HCT116 (cell line): ENCODE data around the gene ADH1C. TPM values are rescaled to one million over a fixed set of nuclear protein-coding genes. Genes with fewer than 3 reads are reported as not detected.

Experiments
- ATAC-seq: fragments of 200-7000 bp; cut with Tn5 transposase; 2 replicates; pipeline ENCODE4 v1.9.1; 2020; ENCODE audit warnings: mild to moderate bottlenecking, moderate library complexity
- BruUV-seq: library from RNA; stranded (reverse); fragments of 400-500 nt; replicated peaks from 2 replicates; lab custom pipeline; 2021; lab: Mats Ljungman, UMichigan
- CTCF ChIA-PET: fragments of 300-600 bp; sonication (Branson Sonifier 250); formaldehyde crosslinking; loops from one replicate; lab custom pipeline; 2021; ENCODE audit warnings: antibody characterized with exemption; lab: Charles Lee
- POLR2A ChIA-PET: fragments of 300-600, 350-600 bp; sonication (Branson Sonifier 250); formaldehyde crosslinking; loops from one replicate; lab custom pipeline; 2021; ENCODE audit warnings: antibody characterized with exemption; lab: Charles Lee
- RAD21 ChIA-PET, 2 experiments: fragments of 300-600 bp; sonication (Branson Sonifier 250); formaldehyde crosslinking; loops; one replicate each; lab custom pipeline; 2023; ENCODE audit warnings: low total read pairs in 2 of 2; ENCODE audit not compliant: uncharacterized antibody in 2 of 2, unreplicated experiment in 2 of 2, low non-redundant PET in 1 of 2; lab: Charles Lee
- DNase-seq: peaks from one replicate; pipeline ENCODE4 v3.0.0-alpha.2; 2010; ENCODE audit warnings: low read depth, low spot score
- H2AFZ ChIP-seq: fragments of 200-600 bp; shearing (Covaris generic), sonication (generic); 2 replicates; pipeline ENCODE4 v1.6.1; 2017; ENCODE audit warnings: low read depth, mixed run types, mixed read lengths, antibody characterized with exemption, low read length; ENCODE audit not compliant: poor library complexity, severe bottlenecking
- H3K27ac ChIP-seq: 2 replicates; pipeline ENCODE4 v1.5.1; 2012; ENCODE audit warnings: low read depth, low read length
- H3K27me3 ChIP-seq: fragments of 200-600 bp; sonication (generic); 2 replicates; pipeline ENCODE4 v1.6.1; 2016; ENCODE audit warnings: mixed run types, low read length, mixed read lengths; ENCODE audit not compliant: insufficient read depth
- H3K36me3 ChIP-seq, 2 experiments: fragments of 200-500 bp in 1 of 2; fragments of 200-600 bp in 1 of 2; sonication (Bioruptor generic) in 1 of 2; sonication (generic) in 1 of 2; 2 replicates each; pipeline versions ENCODE4 v1.5.1 to v1.6.1; 2014 to 2016; ENCODE audit warnings: low read length in 2 of 2, inconsistent platforms in 1 of 2, mixed read lengths in 1 of 2, mixed run types in 1 of 2; ENCODE audit not compliant: insufficient read depth in 2 of 2, control insufficient read depth in 1 of 2
- H3K4me1 ChIP-seq, 2 experiments: fragments of 200-600 bp in 1 of 2; sonication (generic) in 1 of 2; 2 replicates each; pipeline versions ENCODE4 v1.5.1 to v1.6.1; 2012 to 2017; ENCODE audit warnings: low read length in 2 of 2, inconsistent platforms in 1 of 2, mild to moderate bottlenecking in 1 of 2, mixed read lengths in 1 of 2, mixed run types in 1 of 2, moderate library complexity in 1 of 2; ENCODE audit not compliant: insufficient read depth in 2 of 2, control insufficient read depth in 1 of 2
- H3K4me2 ChIP-seq: fragments of 200-600 bp; sonication (generic); 2 replicates; pipeline ENCODE4 v1.6.1; 2017; ENCODE audit warnings: mixed run types, low read length, mixed read lengths
- H3K4me3 ChIP-seq, 2 experiments: fragments of 200-600 bp in 1 of 2; sonication (generic) in 1 of 2; replicated peaks in 1 of 2; 2 replicates each; pipeline ENCODE4 v1.5.1; 2011 to 2016; ENCODE audit warnings: low read length in 2 of 2, control low read depth in 1 of 2, low read depth in 1 of 2, mild to moderate bottlenecking in 1 of 2, mixed read lengths in 1 of 2, mixed run types in 1 of 2
- H3K79me2 ChIP-seq: fragments of 200-600 bp; sonication (generic); 2 replicates; pipeline ENCODE4 v1.6.1; 2017; ENCODE audit warnings: mild to moderate bottlenecking, mixed run types, low read length, moderate library complexity, mixed read lengths; ENCODE audit not compliant: insufficient read depth
- H3K9ac ChIP-seq: fragments of 200-600 bp; sonication (generic); 2 replicates; pipeline ENCODE4 v1.6.1; 2016; ENCODE audit warnings: low read length, mixed read lengths
- H3K9me2 ChIP-seq: fragments of 200-600 bp; sonication (generic), shearing (Covaris generic); 2 replicates; pipeline ENCODE4 v1.6.1; 2017; ENCODE audit warnings: mixed run types, mild to moderate bottlenecking, moderate library complexity; ENCODE audit not compliant: insufficient read depth
- H3K9me3 ChIP-seq, 2 experiments: fragments of 200-500 bp in 1 of 2; fragments of 200-600 bp in 1 of 2; sonication (Bioruptor generic) in 1 of 2; sonication (generic) in 1 of 2; 2 replicates each; pipeline ENCODE4 v1.6.1; 2014 to 2017; ENCODE audit warnings: low read length in 2 of 2, mixed read lengths in 2 of 2, inconsistent platforms in 1 of 2, low read depth in 1 of 2, mild to moderate bottlenecking in 1 of 2, mixed run types in 1 of 2, moderate library complexity in 1 of 2; ENCODE audit not compliant: control insufficient read depth in 1 of 2, insufficient read depth in 1 of 2
- H4K20me1 ChIP-seq: fragments of 200-600 bp; sonication (generic), shearing (Covaris generic); 2 replicates; pipeline ENCODE4 v1.6.1; 2017; ENCODE audit warnings: mixed run types, mild to moderate bottlenecking, moderate library complexity; ENCODE audit not compliant: insufficient read depth
- EZH2phosphoT487 ChIP-seq: fragments of 200-600 bp; IDR thresholded peaks from 2 replicates; pipeline ENCODE4 v1.6.1; 2018; ENCODE audit warnings: antibody characterized with exemption, borderline replicate concordance
- FOSL1 ChIP-seq: IDR thresholded peaks from 2 replicates; pipeline ENCODE4 v1.6.1; 2012; ENCODE audit warnings: low read depth
- POLR2A ChIP-seq: IDR thresholded peaks from 2 replicates; pipeline ENCODE4 v1.7.0; 2011; ENCODE audit warnings: borderline replicate concordance; ENCODE audit not compliant: insufficient read depth, insufficient read length; ENCODE audit errors: extremely low read depth
- POLR2AphosphoS5 ChIP-seq: IDR thresholded peaks from 2 replicates; pipeline ENCODE4 v1.6.1; 2011; ENCODE audit warnings: mild to moderate bottlenecking, low read depth, low read length, moderate library complexity
- ZBTB33 ChIP-seq: IDR thresholded peaks from 2 replicates; pipeline ENCODE4 v1.6.1; 2011; ENCODE audit warnings: mild to moderate bottlenecking, low read length, moderate library complexity; ENCODE audit not compliant: insufficient replicate concordance; ENCODE audit errors: extremely low read depth
- ZFX ChIP-seq: fragments of 450-650 bp; IDR thresholded peaks from 2 replicates; pipeline ENCODE4 v1.6.1; 2017
- intact Hi-C: fragments of 100-400 bp; cut with micrococcal nuclease; formaldehyde crosslinking; loops from 2 replicates; pipeline ENCODE4 v1.10.0; 2022
- total RNA-seq: library from RNA; stranded (reverse); gene quantifications from one replicate; pipeline ENCODE4 v1.2.1, GENCODE V29; 2021; ENCODE audit not compliant: unreplicated experiment
- TF ChIP-seq, protein P1 (sequence below), 3 experiments: fragments of 200-600 bp in 1 of 3; sonication (generic) in 1 of 3; IDR thresholded peaks in 2 of 3; conservative IDR thresholded peaks in 1 of 3; 2 replicates each; pipeline ENCODE4 v1.5.1; 2012 to 2017; ENCODE audit warnings: low read depth in 2 of 3, low read length in 2 of 3, antibody characterized with exemption in 1 of 3, borderline replicate concordance in 1 of 3, control low read depth in 1 of 3, mild to moderate bottlenecking in 1 of 3, mixed read lengths in 1 of 3, mixed run types in 1 of 3, moderate library complexity in 1 of 3; ENCODE audit not compliant: insufficient read depth in 1 of 3
- TF ChIP-seq, protein P2 (sequence below): IDR thresholded peaks from 2 replicates; pipeline ENCODE4 v1.6.1; 2012

Gene ADH1C
- total RNA-seq, 1 experiment from 2014 or later: not detected

GRCh38 chr4:99301376-99302164 lies 51.0 kb downstream of the ADH1C start:
- H3K27ac ChIP-seq: no peak overlapping the region
- no peak overlapping the region for H3K4me3 ChIP-seq
- no peak for DNase-seq
- no peak overlapping the region for H2AFZ ChIP-seq
- H4K20me1 ChIP-seq: no peaks in the 10 kb centered on the region
- TF ChIP-seq, protein P1, sequence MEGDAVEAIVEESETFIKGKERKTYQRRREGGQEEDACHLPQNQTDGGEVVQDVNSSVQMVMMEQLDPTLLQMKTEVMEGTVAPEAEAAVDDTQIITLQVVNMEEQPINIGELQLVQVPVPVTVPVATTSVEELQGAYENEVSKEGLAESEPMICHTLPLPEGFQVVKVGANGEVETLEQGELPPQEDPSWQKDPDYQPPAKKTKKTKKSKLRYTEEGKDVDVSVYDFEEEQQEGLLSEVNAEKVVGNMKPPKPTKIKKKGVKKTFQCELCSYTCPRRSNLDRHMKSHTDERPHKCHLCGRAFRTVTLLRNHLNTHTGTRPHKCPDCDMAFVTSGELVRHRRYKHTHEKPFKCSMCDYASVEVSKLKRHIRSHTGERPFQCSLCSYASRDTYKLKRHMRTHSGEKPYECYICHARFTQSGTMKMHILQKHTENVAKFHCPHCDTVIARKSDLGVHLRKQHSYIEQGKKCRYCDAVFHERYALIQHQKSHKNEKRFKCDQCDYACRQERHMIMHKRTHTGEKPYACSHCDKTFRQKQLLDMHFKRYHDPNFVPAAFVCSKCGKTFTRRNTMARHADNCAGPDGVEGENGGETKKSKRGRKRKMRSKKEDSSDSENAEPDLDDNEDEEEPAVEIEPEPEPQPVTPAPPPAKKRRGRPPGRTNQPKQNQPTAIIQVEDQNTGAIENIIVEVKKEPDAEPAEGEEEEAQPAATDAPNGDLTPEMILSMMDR (IDR thresholded peaks at IDR 0.05 in 2 of 3, conservative IDR thresholded peaks at IDR 0.05 in 1 of 3; ENCODE audit: borderline replicate concordance in 1 of 3, insufficient read depth in 1 of 3, low read depth in 2 of 3, low read length in 2 of 3): no peak
- TF ChIP-seq, protein P2, sequence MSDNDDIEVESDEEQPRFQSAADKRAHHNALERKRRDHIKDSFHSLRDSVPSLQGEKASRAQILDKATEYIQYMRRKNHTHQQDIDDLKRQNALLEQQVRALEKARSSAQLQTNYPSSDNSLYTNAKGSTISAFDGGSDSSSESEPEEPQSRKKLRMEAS: no peak
- TF ChIP-seq POLR2A (no peak), ZFX (no peak), POLR2AphosphoS5 (no peak)
- ChIA-PET CTCF (no interaction called here), POLR2A (no interaction called here), RAD21 (no interaction called here)
- ATAC-seq: no peak
- H3K27me3 ChIP-seq: no peaks in the 10 kb centered on the region
- no peaks in the 10 kb centered on the region for H3K4me1 ChIP-seq
- intact Hi-C loops: no loop called here
- no peaks in the 10 kb centered on the region for H3K9me3 ChIP-seq
- no TSS peak for BruUV-seq
- no peaks in the 10 kb centered on the region for H3K36me3 ChIP-seq
- H3K79me2 ChIP-seq: no peaks in the 10 kb centered on the region
- H3K9ac ChIP-seq: no peak overlapping the region
- no peaks in the 10 kb centered on the region for H3K9me2 ChIP-seq
- H3K4me2 ChIP-seq: no peak overlapping the region

GRCh38 chr4:99300934-99301333 lies 51.6 kb downstream of the ADH1C start:
- no TSS peak for BruUV-seq
- POLR2A ChIA-PET: no interaction called here
- TF ChIP-seq, protein P1 (IDR thresholded peaks at IDR 0.05 in 2 of 3, conservative IDR thresholded peaks at IDR 0.05 in 1 of 3; ENCODE audit: borderline replicate concordance in 1 of 3, insufficient read depth in 1 of 3, low read depth in 2 of 3, low read length in 2 of 3): no peak
- TF ChIP-seq ZBTB33 (no peak), FOSL1 (no peak), POLR2A (no peak), EZH2phosphoT487 (no peak)

More at GRCh38 chr4:99300934-99301333, 51.6 kb downstream of the ADH1C start:
- ATAC-seq: no peak
- Histone ChIP-seq H3K4me1 (no peaks in the 10 kb centered on the region), H4K20me1 (no peaks in the 10 kb centered on the region), H3K9me2 (no peaks in the 10 kb centered on the region), H3K36me3 (no peaks in the 10 kb centered on the region), H2AFZ (no peak overlapping the region), H3K79me2 (no peaks in the 10 kb centered on the region), H3K9ac (no peak overlapping the region), H3K9me3 (no peaks in the 10 kb centered on the region), H3K4me3 (no peak overlapping the region), H3K4me2 (no peak overlapping the region), H3K27ac (no peak overlapping the region), H3K27me3 (no peaks in the 10 kb centered on the region)
- DNase-seq: no peak
- intact Hi-C loops: no loop called here
- ChIA-PET RAD21 (no interaction called here), CTCF (no interaction called here)
